HG02763 (cell line): ENCODE measurements around the gene B3GALT6.
"Not testable (repeated sequence)": the region's sequence is repeated elsewhere in the genome, so short reads cannot be mapped to it uniquely, and the experiment has no call there.

Experiments used
- ATAC-seq: cut with Tn5 transposase; IDR thresholded peaks from one replicate; pipeline ENCODE4 v1.9.1; 2021; ENCODE audit warnings: mild to moderate bottlenecking, moderate library complexity; ENCODE audit not compliant: unreplicated experiment

B3GALT6 gene

DNA sequence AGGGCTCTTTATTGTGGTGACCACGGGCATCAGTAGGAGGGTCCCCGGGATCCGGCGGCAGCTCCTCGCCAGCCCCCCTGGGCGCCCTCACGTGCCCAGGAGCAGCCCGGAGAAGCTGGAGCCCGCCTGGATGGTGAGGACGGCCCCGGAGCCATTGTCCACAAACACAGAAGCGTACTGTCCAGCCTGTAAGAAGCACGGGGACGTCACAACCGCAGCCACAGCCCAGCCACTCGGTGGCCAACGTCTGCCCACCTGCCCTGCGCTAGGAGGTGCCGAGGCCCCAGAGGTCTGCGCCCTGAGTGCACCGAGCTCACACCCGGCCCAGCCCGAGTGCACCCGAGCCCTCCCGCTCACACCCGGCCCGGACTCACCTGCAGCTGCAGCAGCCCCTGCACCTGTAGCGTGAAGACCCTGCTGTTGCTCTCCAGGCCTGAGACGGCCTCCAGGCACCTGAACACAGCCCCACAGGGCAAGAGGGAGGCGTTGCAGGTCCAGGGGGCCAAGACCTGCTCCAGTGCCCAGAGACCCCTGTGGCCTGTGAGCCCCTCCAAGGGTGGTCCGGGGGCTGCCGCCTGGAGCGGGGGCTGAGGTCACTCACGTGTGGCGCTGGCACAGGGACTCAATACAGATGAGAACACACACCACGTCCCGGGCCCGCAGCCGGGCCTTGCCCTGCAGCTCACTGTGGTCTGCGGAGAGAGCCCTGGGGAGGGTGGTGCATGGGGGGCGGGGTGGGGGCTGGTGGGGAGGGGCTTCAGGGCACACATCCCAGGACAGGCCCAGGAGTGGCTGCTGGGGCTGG lies 10.6 kb downstream of the B3GALT6 start:
- no peak for ATAC-seq

DNA sequence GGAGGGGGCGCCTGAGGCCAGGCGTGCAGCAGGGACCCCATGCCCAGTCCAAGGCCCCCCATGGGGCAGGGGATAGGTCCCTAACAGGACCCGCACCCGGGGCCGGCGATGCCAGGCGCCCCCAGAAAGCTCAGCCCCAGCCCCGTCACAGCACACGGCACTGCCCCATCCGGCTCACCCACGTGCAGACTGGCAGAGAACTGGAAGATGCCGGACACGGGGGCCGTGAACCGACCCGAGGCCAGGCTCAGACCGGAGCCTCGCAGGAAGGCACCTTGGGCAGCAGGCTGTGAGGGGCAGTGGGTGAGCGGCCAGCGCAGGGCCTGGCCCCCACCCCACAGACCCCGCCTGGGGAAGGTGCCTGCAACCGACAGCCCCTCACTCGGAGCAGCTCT lies 11.2 kb downstream of the B3GALT6 start:
- no peak for ATAC-seq

DNA sequence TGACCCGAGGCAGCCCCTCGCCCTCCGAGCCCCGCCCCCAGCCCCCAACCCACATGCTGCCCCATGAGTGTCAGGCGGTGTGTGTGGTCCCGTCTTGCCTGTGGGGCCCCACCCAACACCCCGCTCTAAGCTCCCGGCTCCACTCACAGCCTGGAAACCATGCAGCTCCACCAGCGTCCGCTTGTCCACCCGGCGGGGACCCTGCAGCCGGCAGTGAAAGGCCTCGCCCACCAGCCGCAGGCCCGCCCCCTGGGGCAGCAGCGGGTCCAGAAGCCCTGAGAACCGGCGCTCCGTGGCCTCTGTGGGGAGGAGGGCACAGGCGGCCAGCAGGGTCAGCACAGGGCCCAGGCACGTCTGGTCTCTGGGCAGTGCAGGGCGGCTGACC lies 11.8 kb downstream of the B3GALT6 start:
- ATAC-seq = no peak

DNA sequence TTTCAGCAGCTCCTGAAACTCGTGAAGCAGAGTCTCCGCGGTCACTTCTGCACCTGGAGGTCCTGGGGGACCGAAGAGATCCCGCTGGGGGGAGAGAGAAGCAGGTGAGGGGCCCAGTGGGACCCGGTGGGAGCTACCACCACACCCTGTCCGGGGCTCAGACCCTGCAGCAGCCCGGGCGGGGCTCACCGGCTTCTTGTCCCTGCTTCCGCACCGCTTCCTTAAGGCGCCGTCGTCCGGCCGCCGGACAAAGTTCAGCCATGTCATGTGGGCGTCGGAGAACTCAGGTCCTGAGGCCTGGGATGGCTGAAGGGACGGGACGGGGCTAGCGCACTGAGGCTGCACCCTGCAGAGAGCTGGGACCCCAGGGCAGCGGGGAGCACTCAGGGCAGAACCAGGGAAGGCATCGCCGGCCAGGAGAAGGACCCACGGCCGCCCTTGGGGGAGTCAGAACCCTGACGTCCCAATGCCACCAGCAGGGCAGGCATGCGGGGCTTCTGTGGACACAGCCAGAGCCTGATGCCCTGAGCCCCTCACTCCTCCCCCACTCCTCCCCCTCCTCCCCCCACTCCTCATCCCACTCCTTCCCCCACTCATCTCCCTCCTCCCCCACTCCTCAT lies 12.3 kb downstream of the B3GALT6 start:
- no peak for ATAC-seq

DNA sequence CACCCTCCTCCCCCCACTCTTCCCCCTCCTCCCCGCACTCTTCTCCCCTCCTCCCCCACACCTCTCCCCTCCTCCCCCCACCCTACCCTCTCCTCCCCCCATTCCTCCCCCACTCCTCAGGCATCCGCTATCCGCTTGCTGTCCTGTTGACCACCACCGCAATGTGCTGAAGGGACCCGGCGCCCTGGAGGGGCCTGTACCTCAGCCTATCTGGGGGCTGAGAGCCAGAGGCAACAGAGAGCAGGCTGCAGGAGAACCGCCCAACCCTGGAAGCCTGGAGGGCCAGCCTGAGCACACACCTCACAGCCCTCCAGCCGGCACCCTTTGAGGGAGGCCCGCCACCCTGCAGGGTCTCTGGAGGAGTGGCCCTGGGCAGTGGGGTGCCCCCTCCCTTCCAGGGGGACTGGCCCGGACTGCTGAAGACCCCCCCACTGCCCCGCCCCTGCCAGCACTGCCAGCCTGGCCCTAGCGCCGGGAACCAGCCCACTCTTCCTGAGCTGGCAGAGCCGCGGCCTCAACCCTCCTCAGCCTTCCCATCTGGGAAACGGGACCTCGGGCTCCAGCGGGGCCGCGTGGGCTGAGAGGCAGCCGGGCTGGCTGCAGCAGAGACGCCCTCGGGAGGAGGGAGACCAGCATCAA lies 13.3 kb downstream of the B3GALT6 start:
- no peak for ATAC-seq

DNA sequence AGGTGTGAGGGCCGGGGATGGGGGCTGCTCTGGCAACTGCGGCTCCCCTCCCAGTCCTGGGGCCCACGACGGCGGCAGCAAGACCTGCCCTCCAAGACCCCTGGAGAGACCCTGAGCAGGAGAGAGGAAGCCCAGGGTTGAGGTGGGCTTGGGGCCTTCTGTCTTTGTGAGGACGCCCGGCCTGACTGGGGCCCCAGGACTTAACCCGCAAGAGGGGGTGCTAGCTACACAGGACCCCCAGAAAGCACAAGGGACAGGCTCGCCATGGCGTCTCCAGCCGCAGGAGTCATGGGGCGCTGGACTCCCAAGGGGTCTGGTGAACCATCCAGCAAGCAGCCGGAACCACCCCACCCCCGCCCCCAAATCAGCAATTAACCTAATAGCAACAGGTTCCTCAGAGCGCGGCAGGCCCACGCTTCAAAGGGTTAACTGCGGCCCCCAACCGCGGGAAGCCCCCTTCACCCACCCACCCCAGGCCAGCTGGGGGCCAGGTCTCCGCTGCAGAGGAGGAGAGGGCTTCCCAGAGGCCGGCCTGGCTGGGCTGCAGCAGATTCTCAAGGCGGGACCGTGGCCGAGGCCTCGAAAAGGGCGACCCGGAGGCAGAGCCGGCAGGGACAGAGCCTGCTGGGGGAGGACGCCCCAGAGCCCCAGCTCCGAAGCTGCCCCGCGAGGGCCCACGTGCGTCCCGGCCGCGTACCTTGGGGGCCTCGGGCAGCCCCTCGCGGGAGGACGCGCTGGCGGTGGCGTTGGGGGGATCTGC lies 14.0 kb downstream of the B3GALT6 start:
- ATAC-seq = no peak

DNA sequence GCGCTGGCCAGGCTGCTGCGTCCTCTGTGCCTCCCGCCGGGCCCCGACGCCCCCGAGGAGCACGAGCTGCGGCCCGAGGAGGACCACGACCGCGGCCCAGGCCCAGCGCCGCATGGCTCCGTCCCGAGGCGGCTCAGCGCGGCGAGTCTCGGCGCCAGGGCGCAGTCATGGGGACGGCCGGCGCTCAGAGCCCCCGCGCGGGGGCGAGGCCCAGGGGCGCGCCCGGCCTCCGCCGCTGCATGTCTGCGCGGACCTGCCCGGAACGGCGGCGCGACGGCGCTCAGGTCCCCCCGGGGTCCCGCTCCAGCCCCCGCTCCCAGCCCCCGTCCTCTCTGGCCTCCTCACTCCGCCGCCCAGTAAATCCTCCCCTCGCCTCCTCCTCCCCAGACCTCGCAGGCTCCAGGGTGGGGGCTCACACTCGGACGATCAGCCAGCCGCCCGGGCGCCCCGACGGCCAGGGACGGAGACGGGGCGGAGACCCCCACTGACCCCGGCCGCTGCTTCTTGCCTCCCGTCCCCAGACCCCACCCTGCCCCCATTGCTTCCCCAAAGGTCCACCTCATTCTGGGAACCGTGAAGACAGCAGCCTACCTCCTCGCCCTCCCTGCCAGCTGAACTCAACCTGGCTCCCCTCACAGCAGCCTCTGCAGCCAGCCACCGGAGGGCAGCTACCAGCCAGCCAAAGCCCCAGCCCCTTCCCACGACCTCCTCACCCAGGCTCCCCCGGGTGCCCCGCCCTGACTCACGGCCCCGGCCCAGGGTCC lies 14.7 kb downstream of the B3GALT6 start, which contains the start of gene C1QTNF12:
TSS of gene C1QTNF12 (minus strand) at position 146 of the 764 bp plus-strand sequence. CDS start at position 114, 32 bp downstream.
- no peak for ATAC-seq

DNA sequence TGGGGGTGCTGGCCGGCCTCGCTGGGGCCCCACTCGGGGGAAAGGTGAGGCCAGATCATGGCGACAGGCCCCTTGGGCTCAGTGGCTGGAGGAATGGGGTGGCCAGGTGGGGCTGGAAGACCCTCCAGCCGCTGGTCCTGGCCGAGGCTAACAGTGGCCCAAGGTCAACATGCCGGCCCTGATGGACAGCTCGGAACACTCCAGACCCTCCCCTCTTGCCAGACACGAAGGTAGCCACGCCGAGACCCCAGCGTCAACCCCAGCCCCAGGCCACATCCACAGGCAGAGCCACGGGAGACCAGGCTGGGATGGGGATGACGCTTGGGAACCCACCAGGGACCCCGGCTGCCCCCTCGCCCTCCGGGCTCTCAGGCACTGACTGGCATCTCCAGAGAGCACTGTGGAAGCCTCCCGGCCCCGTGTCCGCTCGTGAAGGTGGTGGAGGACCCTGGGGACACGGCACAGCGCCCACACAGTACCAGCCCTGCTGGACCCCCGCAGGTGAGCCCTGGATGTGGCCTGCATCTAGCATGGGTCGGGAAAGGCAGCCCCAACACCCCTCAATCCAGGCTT lies 15.4 kb downstream of the B3GALT6 start:
- no peak for ATAC-seq

DNA sequence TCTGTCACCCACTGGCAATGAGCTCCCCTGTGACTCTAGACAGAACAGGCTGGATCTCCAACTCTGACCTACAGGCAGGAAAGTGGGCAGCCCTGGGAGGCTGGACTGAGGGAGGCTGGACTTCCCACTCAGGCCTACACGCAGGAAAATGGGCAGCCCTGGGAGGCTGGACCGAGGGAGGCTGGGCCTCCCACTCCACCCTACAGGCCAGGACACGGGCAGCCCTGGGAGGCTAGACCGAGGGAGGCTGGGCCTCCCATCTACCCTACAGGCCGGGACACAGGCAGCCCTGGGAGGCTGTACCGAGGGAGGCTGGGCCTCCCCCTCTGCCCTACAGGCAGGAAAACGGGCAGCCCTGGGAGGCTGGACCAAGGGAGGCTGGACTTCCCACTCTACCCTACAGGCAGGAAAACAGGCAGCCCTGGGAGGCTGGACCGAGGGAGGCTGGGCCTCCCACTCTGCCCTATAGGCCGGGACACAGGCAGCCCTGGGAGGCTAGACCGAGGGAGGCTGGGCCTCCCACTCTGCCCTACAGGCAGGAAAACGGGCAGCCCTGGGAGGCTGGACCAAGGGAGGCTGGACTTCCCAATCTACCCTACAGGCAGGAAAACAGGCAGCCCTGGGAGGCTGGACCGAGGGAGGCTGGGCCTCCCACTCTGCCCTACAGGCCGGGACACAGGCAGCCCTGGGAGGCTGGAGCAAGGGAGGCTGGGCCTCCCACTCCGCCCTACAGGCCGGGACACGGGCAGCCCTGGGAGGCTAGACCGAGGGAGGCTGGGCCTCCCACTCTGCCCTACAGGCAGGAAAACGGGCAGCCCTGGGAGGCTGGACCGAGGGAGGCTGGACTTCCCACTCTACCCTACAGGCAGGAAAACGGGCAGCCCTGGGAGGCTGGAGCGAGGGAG lies 16.2 kb downstream of the B3GALT6 start:
- ATAC-seq = not testable (repeated sequence)

DNA sequence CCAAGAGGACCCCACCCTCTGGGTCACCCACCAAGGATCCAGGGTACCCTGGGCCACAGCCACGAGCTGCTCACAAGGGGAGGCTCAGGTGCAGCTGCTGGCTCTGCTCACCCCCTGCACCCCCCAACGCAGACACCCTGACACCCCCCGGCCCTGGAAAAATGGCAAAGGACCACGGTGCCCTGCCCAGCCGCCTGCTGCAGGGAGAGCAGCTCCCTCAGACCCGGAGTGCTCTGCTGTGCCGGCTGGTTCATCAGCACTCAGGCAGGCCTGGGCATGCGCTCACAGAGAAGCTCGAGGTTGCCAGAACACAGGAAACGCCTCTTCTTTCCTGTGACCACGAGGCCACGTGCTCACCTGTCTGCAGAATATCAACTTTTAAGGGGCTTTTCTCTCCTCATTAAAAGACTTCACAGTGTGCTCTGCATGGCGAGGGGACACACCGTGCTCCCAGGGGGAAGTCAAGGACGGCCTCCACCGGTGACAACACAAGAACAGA lies 18.8 kb downstream of the B3GALT6 start:
- ATAC-seq = no peak

DNA sequence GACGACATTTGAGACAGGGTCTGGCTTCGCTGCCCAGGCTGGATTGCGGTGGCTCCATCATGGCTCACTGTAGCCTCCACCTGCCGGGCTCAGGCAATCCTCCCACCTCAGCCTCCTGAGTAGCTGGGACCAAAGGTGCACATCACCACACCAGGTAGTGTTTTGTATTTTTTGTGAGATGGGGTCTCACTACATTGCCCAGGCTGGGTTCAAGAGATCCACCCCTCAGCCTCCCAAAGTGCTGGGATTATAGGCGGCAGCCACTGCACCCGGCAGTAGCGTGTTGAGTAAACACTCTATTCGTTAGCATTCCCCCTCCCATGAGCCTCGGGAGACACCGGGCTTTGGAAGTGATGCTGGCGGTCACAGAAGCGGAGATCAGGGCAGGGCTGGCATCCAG lies 21.3 kb downstream of the B3GALT6 start:
- no peak for ATAC-seq

DNA sequence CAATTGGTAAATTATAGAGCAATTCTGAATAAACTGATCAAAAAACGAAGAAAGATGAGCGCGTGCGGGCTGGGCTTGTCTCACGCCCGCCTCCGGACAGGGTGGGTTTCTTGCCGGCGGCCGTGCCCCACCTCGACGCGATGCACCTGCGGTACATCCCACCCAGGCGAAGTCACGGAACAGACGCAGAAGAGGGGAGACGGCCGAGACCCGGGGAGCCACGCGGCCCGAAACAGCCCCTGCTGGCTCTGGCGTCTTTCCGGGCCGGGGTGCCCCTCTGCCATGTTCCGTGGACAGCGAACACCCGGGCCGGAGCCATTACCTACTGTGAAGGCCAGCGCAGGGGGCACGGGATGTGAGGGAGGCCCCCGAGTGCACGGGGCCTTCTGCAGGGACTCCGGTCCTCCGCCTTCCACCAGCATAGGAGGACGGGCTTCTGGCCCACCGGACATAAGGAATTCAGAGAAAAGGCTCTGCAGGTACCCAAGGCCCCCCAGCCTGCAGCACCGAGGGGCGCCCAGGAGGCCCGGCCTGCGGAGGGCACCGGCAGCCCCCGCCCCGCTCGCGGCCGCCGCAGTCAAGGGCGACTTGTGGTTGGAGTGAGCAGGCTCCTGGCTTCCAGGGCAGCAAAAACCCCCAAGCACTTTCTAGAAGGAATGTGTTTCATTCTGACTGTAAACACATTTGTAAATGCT lies 22.1 kb downstream of the B3GALT6 start:
- no peak for ATAC-seq

DNA sequence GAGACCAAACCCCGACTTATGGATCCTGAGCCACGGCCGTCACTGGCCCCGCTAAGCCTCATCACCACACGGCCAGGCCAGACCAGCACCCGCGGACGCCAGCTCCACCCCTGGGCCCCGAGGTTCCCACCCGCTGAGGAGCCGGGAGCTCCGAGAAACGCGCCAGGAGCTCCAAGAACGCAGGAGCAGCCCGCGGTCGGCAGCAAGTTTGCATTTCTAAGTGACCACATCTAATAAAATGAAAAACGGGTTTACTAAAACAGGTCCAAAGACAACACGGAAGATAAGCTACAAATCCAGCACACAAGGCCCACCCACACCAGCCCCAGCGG lies 22.6 kb downstream of the B3GALT6 start:
- ATAC-seq = no peak

DNA sequence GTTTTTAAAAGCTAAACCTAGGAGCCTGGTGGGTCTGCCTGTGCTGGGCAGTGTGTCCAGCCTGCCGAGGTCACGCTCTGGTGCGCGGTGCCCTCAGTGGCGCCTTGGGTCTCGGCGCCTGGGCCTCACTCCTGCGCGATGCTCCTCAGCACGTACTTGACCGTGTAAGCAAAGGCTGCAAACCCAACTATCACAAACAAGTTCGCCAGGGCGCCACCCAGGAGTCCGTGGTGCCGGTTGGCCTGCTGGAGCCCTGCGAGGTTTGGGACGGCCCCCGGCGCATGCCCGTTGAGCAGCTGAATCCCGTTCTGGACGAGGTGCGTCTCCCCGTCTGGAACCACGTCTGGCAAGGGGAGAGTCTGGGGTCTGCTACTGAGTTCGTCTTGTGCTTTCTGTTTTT lies 23.0 kb downstream of the B3GALT6 start:
- ATAC-seq = no peak

DNA sequence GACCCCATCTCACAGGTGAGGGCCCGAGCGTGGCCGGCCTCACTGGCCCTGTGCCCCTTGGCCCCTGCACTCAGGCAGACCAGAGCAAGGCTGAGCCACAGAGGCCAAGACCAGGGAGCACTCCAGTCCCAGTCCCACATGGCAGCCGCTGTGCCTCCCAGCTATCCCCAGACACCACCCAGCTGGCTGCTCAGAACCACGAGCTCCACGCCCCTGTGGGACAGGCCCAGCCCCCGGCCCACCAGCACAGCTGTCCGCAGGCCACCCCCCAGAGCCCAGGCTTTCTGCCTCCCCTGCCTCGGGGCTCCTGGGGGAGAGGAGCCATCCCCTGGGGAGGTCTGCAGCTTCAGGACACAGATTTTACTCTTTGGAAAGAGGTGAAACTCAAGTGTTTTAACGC lies 23.6 kb downstream of the B3GALT6 start:
- ATAC-seq = no peak

DNA sequence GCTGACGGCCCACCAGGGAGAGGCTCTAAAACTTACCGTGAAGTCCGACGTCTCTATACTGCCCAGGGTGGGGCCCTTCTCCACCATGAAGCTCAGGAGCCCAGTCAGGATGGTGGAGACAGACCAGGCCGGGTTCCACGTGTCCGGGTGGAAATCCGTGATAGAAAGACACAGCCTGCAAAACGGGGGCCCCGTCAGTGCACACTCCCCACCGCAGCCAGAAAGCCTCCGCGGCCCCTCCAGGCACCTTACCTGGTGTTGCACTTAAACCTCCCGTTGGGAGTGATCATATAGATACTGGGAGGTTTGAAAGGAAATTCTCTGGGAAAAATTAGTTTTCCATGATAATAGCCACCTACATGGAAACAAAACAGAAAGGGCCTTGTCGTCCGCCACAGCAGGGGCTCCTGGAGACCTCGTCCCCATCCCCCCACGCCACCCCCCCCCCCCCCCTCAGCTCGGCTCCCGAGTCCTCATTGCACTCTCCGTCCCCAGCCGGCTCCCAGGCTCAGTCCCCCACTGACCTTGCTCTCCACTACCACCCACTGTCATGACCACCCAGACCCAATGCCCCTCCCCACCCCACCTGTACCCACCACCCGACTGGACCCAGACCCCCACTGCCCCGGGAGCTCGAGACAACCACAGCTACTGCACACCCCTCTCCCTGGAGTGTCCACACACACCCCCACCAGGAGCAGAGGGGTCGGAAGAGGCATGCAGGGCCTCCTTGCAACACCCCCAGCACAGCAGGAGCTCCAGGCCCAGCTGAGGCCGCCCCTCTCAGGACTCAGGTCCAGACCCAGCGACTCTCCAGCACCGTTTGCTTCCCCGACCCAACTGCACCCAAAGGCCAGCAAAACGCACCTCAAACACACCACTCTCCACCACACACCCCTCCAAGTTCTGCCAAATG lies 25.2 kb downstream of the B3GALT6 start:
- no peak for ATAC-seq

DNA sequence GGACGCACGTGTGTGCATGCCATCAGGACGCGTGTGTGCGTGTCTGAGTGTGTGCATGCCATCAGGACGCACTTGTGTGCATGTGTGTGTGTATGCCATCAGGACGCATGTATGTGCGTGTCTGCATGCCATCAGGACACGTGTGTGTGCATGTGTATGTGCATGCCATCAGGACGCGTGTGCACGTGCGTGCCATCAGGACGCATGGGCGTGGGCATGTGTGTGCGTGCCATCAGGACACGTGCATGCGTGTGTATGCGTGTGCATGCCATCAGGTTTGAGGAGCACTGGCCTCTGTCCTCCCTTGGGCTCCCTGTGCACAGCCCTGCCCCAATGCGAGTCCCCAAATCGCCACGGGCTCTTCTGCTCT lies 27.1 kb downstream of the B3GALT6 start:
- ATAC-seq = no peak

DNA sequence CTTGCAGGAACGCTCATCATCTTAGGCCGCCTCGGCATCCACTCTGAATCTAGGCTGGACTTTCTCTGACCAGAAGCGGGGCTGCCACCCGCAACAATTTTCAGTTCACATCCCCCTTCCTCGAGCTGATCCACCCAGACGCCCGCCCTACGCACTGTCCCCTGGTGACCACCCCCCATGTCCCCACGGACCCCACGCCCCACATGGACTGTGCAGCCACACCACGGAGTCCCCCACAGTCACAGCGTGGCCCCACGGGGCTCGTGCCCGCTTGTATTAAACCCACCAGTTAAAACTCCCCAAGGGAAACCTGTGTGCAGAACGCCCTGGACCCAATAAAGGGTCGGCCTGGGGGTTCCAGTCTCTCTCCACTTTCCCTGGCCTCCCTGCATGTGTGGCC lies 27.5 kb downstream of the B3GALT6 start:
- ATAC-seq = no peak
